ENCODE measurements around the gene ZNF530. TPM values are rescaled to one million over a fixed set of nuclear protein-coding genes. Genes with fewer than 3 reads are reported as not detected.

Gene ZNF530
- total RNA-seq, 1 experiment from 2014 or later: 11.3 TPM

DNA sequence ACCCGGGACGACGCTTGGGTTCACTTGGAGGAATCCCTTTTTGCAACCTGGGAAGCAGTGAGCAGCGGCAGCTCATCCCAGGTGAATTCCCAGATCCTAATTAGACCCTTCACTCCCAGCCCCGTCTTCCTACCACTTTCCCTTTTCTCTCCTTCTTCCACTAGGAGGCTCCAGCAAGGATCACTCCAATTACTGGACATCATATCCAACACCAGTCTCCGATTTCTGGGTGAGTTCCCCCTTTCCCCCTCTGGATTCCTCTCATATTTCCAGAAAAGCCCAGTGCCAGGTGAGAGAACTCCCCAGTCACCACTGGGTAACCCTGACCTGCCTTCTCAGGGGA is 51.9 kb downstream of the ZNF530 start:
- Histone ChIP-seq H3K4me3 (ENCODE audit: low read depth, low read length, poor library complexity, severe bottlenecking) (no peak overlapping the region), H3K36me3 (ENCODE audit: insufficient read depth, low read length, poor library complexity, severe bottlenecking) (no peaks in the 10 kb centered on the region), H3K9me3 (ENCODE audit: low read depth, low read length, poor library complexity, severe bottlenecking) (no peaks in the 10 kb centered on the region), H3K4me1 (ENCODE audit: insufficient read depth, low read length, poor library complexity, severe bottlenecking) (no peaks in the 10 kb centered on the region), H3K27me3 (replicated peaks; ENCODE audit: insufficient read depth, low read depth, low read length, poor library complexity) (no peaks in the 10 kb centered on the region), H3K27ac (ENCODE audit: low read depth, low read length, poor library complexity, severe bottlenecking) (no peak overlapping the region)
- no TSS peak for BruUV-seq (replicated peaks)
- TF ChIP-seq EZH2 (IDR thresholded peaks at IDR 0.05; ENCODE audit: borderline replicate concordance, low read depth, low read length, poor library complexity, severe bottlenecking): no peak
- TF ChIP-seq, protein P1, sequence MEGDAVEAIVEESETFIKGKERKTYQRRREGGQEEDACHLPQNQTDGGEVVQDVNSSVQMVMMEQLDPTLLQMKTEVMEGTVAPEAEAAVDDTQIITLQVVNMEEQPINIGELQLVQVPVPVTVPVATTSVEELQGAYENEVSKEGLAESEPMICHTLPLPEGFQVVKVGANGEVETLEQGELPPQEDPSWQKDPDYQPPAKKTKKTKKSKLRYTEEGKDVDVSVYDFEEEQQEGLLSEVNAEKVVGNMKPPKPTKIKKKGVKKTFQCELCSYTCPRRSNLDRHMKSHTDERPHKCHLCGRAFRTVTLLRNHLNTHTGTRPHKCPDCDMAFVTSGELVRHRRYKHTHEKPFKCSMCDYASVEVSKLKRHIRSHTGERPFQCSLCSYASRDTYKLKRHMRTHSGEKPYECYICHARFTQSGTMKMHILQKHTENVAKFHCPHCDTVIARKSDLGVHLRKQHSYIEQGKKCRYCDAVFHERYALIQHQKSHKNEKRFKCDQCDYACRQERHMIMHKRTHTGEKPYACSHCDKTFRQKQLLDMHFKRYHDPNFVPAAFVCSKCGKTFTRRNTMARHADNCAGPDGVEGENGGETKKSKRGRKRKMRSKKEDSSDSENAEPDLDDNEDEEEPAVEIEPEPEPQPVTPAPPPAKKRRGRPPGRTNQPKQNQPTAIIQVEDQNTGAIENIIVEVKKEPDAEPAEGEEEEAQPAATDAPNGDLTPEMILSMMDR (conservative IDR thresholded peaks at IDR 0.05; ENCODE audit: low read depth, low read length): no peak
- intact Hi-C loops (cut with micrococcal nuclease; ENCODE audit: unreplicated experiment): no loop called here
- CTCF ChIA-PET: interaction anchor here (0.5 kb wide), 1 partner anchor 29 kb away, joined by 4 read pairs; no protein-coding TSS in a partner anchor
- no peak for DNase-seq (ENCODE audit: low spot score)
- POLR2A ChIA-PET (ENCODE audit: low non-redundant PET): no interaction called here

DNA sequence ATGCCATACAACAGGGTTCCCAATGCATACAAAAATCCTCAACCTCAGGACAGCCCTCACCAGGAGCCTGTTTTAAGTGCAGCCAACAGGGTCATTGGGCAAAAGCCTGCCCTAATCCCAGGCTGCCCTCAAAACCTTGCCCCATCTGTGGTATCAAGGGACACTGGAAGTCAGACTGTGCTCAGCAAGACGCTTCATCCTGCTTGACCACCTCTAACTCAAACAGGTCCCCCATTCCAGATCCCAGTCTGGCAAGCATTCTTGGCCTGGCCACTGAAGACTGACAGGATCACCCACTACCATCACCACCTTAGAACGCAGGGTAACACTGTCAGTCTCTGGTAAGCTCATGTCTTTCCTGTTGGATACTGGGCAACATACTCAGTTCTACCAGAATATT is 54.0 kb downstream of the ZNF530 start:
- no peak for TF ChIP-seq EZH2 (IDR thresholded peaks at IDR 0.05; ENCODE audit: borderline replicate concordance, low read depth, low read length, poor library complexity, severe bottlenecking)
- TF ChIP-seq, protein P1 (conservative IDR thresholded peaks at IDR 0.05; ENCODE audit: low read depth, low read length): no peak
- no peaks in the 10 kb centered on the region for H3K4me1 ChIP-seq (ENCODE audit: insufficient read depth, low read length, poor library complexity, severe bottlenecking)
- ChIA-PET CTCF (no interaction called here), POLR2A (ENCODE audit: low non-redundant PET) (no interaction called here)
- H3K4me3 ChIP-seq (ENCODE audit: low read depth, low read length, poor library complexity, severe bottlenecking): no peak overlapping the region
- BruUV-seq (replicated peaks): no TSS peak
- intact Hi-C loops (cut with micrococcal nuclease; ENCODE audit: unreplicated experiment): no loop called here
- no peak overlapping the region for H3K27ac ChIP-seq (ENCODE audit: low read depth, low read length, poor library complexity, severe bottlenecking)
- no peaks in the 10 kb centered on the region for H3K36me3 ChIP-seq (ENCODE audit: insufficient read depth, low read length, poor library complexity, severe bottlenecking)
- H3K9me3 ChIP-seq (ENCODE audit: low read depth, low read length, poor library complexity, severe bottlenecking): no peaks in the 10 kb centered on the region
- peaks cover 6% of the 10 kb centered on the region for H3K27me3 ChIP-seq (replicated peaks; ENCODE audit: insufficient read depth, low read depth, low read length, poor library complexity)
- DNase-seq (ENCODE audit: low spot score): no peak

DNA sequence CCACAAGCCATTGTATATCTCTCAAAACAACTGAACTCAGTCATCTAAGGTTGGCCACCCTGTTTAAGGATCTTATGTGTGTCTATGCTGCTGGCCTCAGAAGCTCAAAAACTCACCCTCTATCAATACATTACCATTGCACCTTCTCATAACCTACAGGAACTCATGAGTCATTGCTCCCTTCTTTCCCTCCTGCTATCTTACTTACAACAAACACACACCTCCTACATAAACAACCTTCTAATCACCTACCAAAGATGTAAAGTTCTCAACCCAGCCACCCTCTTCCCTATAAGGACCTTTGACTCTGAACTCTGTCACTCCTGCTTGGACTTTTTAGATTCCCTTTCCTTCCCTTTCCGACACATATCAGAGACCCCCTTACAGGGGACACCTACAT is 55.8 kb downstream of the ZNF530 start:
- no peak for DNase-seq (ENCODE audit: low spot score)
- POLR2A ChIA-PET (ENCODE audit: low non-redundant PET): no interaction called here
- Histone ChIP-seq H3K4me3 (ENCODE audit: low read depth, low read length, poor library complexity, severe bottlenecking) (no peak overlapping the region), H3K4me1 (ENCODE audit: insufficient read depth, low read length, poor library complexity, severe bottlenecking) (no peaks in the 10 kb centered on the region), H3K27me3 (replicated peaks; ENCODE audit: insufficient read depth, low read depth, low read length, poor library complexity) (peaks cover 23% of the 10 kb centered on the region), H3K36me3 (ENCODE audit: insufficient read depth, low read length, poor library complexity, severe bottlenecking) (no peaks in the 10 kb centered on the region), H3K27ac (ENCODE audit: low read depth, low read length, poor library complexity, severe bottlenecking) (no peak overlapping the region), H3K9me3 (ENCODE audit: low read depth, low read length, poor library complexity, severe bottlenecking) (no peaks in the 10 kb centered on the region)
- CTCF ChIA-PET: no interaction called here
- intact Hi-C loops (cut with micrococcal nuclease; ENCODE audit: unreplicated experiment): no loop called here
- TF ChIP-seq EZH2 (IDR thresholded peaks at IDR 0.05; ENCODE audit: borderline replicate concordance, low read depth, low read length, poor library complexity, severe bottlenecking): no peak
- TF ChIP-seq, protein P1 (conservative IDR thresholded peaks at IDR 0.05; ENCODE audit: low read depth, low read length): no peak
- BruUV-seq (replicated peaks): no TSS peak
